ENCODE measurements around the gene EED. TPM values are rescaled to one million over a fixed set of nuclear protein-coding genes. Genes with fewer than 3 reads are reported as not detected.

EED gene
- polyA plus RNA-seq, 4 donors: 32.9 to 51.7 (median 39.7) TPM

GRCh38 chr11:86246293-86246675 lies 1.7 kb downstream of the EED start:
- no peak for DNase-seq (ENCODE audit: low read depth in 4 of 4, low spot score in 2 of 4)

- DNase-seq (ENCODE audit: low read depth in 4 of 4, low spot score in 2 of 4): no peak
These were observed 3.1 kb downstream of the EED start for GRCh38 chr11:86247608-86248007.

GRCh38 chr11:86248609-86249008 lies 4.1 kb downstream of the EED start:
- no peak for DNase-seq (ENCODE audit: low read depth in 4 of 4, low spot score in 2 of 4)

- no peak for DNase-seq (ENCODE audit: low read depth in 4 of 4, low spot score in 2 of 4)
These were observed 5.0 kb downstream of the EED start for GRCh38 chr11:86249307-86250098.

GRCh38 chr11:86251345-86251744 lies 6.8 kb downstream of the EED start:
- DNase-seq (ENCODE audit: low read depth in 4 of 4, low spot score in 2 of 4): no peak

GRCh38 chr11:86255896-86256295 lies 11.3 kb downstream of the EED start:
- no peak for DNase-seq (ENCODE audit: low read depth in 4 of 4, low spot score in 2 of 4)

- no peak for DNase-seq (ENCODE audit: low read depth in 4 of 4, low spot score in 2 of 4)
These were observed 12.1 kb downstream of the EED start for GRCh38 chr11:86256608-86257007.

- DNase-seq (ENCODE audit: low read depth in 4 of 4, low spot score in 2 of 4): no peak
These were observed 12.9 kb downstream of the EED start for GRCh38 chr11:86257446-86257845.

- DNase-seq (ENCODE audit: low read depth in 4 of 4, low spot score in 2 of 4): no peak
These were observed 15.2 kb downstream of the EED start for GRCh38 chr11:86259730-86260129.

- no peak for DNase-seq (ENCODE audit: low read depth in 4 of 4, low spot score in 2 of 4)
These were observed 16.8 kb downstream of the EED start for GRCh38 chr11:86261328-86261727.

- DNase-seq (ENCODE audit: low read depth in 4 of 4, low spot score in 2 of 4): no peak
These were observed 17.8 kb downstream of the EED start for GRCh38 chr11:86262387-86262786.

- DNase-seq (ENCODE audit: low read depth in 4 of 4, low spot score in 2 of 4): no peak
These were observed 20.1 kb downstream of the EED start for GRCh38 chr11:86264649-86265048.

- no peak for DNase-seq (ENCODE audit: low read depth in 4 of 4, low spot score in 2 of 4)
These were observed 20.6 kb downstream of the EED start for GRCh38 chr11:86265194-86265593.

- DNase-seq (ENCODE audit: low read depth in 4 of 4, low spot score in 2 of 4): no peak
These were observed 25.1 kb downstream of the EED start for GRCh38 chr11:86269645-86270044.

GRCh38 chr11:86274503-86274902 lies 29.9 kb downstream of the EED start:
- DNase-seq (ENCODE audit: low read depth in 4 of 4, low spot score in 2 of 4): no peak

- no peak for DNase-seq (ENCODE audit: low read depth in 4 of 4, low spot score in 2 of 4)
These were observed 30.4 kb downstream of the EED start for GRCh38 chr11:86274999-86275398.

GRCh38 chr11:86275493-86276370 lies 31.2 kb downstream of the EED start:
- no peak for DNase-seq (ENCODE audit: low read depth in 4 of 4, low spot score in 2 of 4)

GRCh38 chr11:86277741-86278140 lies 33.2 kb downstream of the EED start:
- no peak for DNase-seq (ENCODE audit: low read depth in 4 of 4, low spot score in 2 of 4)

- DNase-seq (ENCODE audit: low read depth in 4 of 4, low spot score in 2 of 4): no peak
These were observed 33.7 kb downstream of the EED start for GRCh38 chr11:86278226-86278625.

GRCh38 chr11:86279747-86280146 lies 35.2 kb downstream of the EED start:
- DNase-seq (ENCODE audit: low read depth in 4 of 4, low spot score in 2 of 4): no peak

GRCh38 chr11:86287468-86287796 lies 42.9 kb downstream of the EED start:
- DNase-seq (ENCODE audit: low read depth in 4 of 4, low spot score in 2 of 4): no peak

Data from left renal cortex interstitium (tissue), 4 donors.